ENCODE measurements around the gene HSD17B13.
"Not testable (repeated sequence)": the region's sequence is repeated elsewhere in the genome, so short reads cannot be mapped to it uniquely, and the experiment has no call there.

Gene HSD17B13

GRCh38 chr4:87353592-87353991 is 30.9 kb upstream of the HSD17B13 start:
- Histone ChIP-seq H3K36me3 (ENCODE audit: control insufficient read depth in 1 of 2, insufficient read depth in 2 of 2, low read length in 2 of 2) (peaks cover 25 to 30% of the 10 kb centered on the region in 2 donors), H3K27ac (ENCODE audit: low read depth, low read length) (no peak overlapping the region), H3K27me3 (ENCODE audit: control insufficient read depth in 1 of 2, insufficient read depth in 2 of 2, low read length in 2 of 2) (no peaks in the 10 kb centered on the region), H3K9me3 (ENCODE audit: control insufficient read depth in 1 of 2, low read length in 2 of 2) (no peaks in the 10 kb centered on the region), H3K9ac (ENCODE audit: low read depth in 1 of 2, low read length in 2 of 2) (no peak overlapping the region), H3K4me3 (ENCODE audit: low read depth in 1 of 2, low read length in 2 of 2) (no peak overlapping the region), H3K4me1 (ENCODE audit: control insufficient read depth in 1 of 2, insufficient read depth in 2 of 2, low read length in 2 of 2) (no peaks in the 10 kb centered on the region)

GRCh38 chr4:87345139-87345538 is 22.5 kb upstream of the HSD17B13 start:
- Histone ChIP-seq H3K36me3 (ENCODE audit: control insufficient read depth in 1 of 2, insufficient read depth in 2 of 2, low read length in 2 of 2) (peaks cover 15 to 38% of the 10 kb centered on the region in 2 donors), H3K27me3 (ENCODE audit: control insufficient read depth in 1 of 2, insufficient read depth in 2 of 2, low read length in 2 of 2) (no peaks in the 10 kb centered on the region), H3K4me3 (ENCODE audit: low read depth in 1 of 2, low read length in 2 of 2) (no peak overlapping the region), H3K9me3 (ENCODE audit: control insufficient read depth in 1 of 2, low read length in 2 of 2) (no peaks in the 10 kb centered on the region), H3K27ac (ENCODE audit: low read depth, low read length) (no peak overlapping the region), H3K9ac (ENCODE audit: low read depth in 1 of 2, low read length in 2 of 2) (no peak overlapping the region), H3K4me1 (ENCODE audit: control insufficient read depth in 1 of 2, insufficient read depth in 2 of 2, low read length in 2 of 2) (no peaks in the 10 kb centered on the region)

- Histone ChIP-seq H3K4me3 (ENCODE audit: low read depth in 1 of 2, low read length in 2 of 2) (no peak overlapping the region), H3K9me3 (ENCODE audit: control insufficient read depth in 1 of 2, low read length in 2 of 2) (no peaks in the 10 kb centered on the region), H3K27me3 (ENCODE audit: control insufficient read depth in 1 of 2, insufficient read depth in 2 of 2, low read length in 2 of 2) (no peaks in the 10 kb centered on the region), H3K27ac (ENCODE audit: low read depth, low read length) (no peak overlapping the region), H3K4me1 (ENCODE audit: control insufficient read depth in 1 of 2, insufficient read depth in 2 of 2, low read length in 2 of 2) (no peaks in the 10 kb centered on the region), H3K9ac (ENCODE audit: low read depth in 1 of 2, low read length in 2 of 2) (no peak overlapping the region), H3K36me3 (ENCODE audit: control insufficient read depth in 1 of 2, insufficient read depth in 2 of 2, low read length in 2 of 2) (peaks cover 23 to 60% of the 10 kb centered on the region in 2 donors)
These were observed 20.2 kb upstream of the HSD17B13 start for GRCh38 chr4:87342872-87343271.

GRCh38 chr4:87341954-87342635 is 19.4 kb upstream of the HSD17B13 start:
- not testable (repeated sequence) for H3K4me3 ChIP-seq (ENCODE audit: low read depth in 1 of 2, low read length in 2 of 2); H3K27ac ChIP-seq (ENCODE audit: low read depth, low read length); H3K4me1 ChIP-seq (ENCODE audit: control insufficient read depth in 1 of 2, insufficient read depth in 2 of 2, low read length in 2 of 2); H3K27me3 ChIP-seq (ENCODE audit: control insufficient read depth in 1 of 2, insufficient read depth in 2 of 2, low read length in 2 of 2); H3K9me3 ChIP-seq (ENCODE audit: control insufficient read depth in 1 of 2, low read length in 2 of 2); H3K9ac ChIP-seq (ENCODE audit: low read depth in 1 of 2, low read length in 2 of 2)
- H3K36me3 ChIP-seq (ENCODE audit: control insufficient read depth in 1 of 2, insufficient read depth in 2 of 2, low read length in 2 of 2), result peaks cover 23 to 64% of the 10 kb centered on the region in 2 donors

- no peak overlapping the region for H3K4me3 ChIP-seq (ENCODE audit: low read depth in 1 of 2, low read length in 2 of 2)
- H3K9me3 ChIP-seq (ENCODE audit: control insufficient read depth in 1 of 2, low read length in 2 of 2), result no peaks in the 10 kb centered on the region
- peaks cover 25 to 72% of the 10 kb centered on the region in 2 donors for H3K36me3 ChIP-seq (ENCODE audit: control insufficient read depth in 1 of 2, insufficient read depth in 2 of 2, low read length in 2 of 2)
- H3K27ac ChIP-seq (ENCODE audit: low read depth, low read length), result no peak overlapping the region
- no peaks in the 10 kb centered on the region for H3K4me1 ChIP-seq (ENCODE audit: control insufficient read depth in 1 of 2, insufficient read depth in 2 of 2, low read length in 2 of 2)
- H3K9ac ChIP-seq (ENCODE audit: low read depth in 1 of 2, low read length in 2 of 2), result no peak overlapping the region
- H3K27me3 ChIP-seq (ENCODE audit: control insufficient read depth in 1 of 2, insufficient read depth in 2 of 2, low read length in 2 of 2), result no peaks in the 10 kb centered on the region
These were observed 16.8 kb upstream of the HSD17B13 start for GRCh38 chr4:87339440-87339839.

GRCh38 chr4:87337361-87337760 is 14.7 kb upstream of the HSD17B13 start:
- peaks cover 26 to 66% of the 10 kb centered on the region in 2 donors for H3K36me3 ChIP-seq (ENCODE audit: control insufficient read depth in 1 of 2, insufficient read depth in 2 of 2, low read length in 2 of 2)
- H3K27me3 ChIP-seq (ENCODE audit: control insufficient read depth in 1 of 2, insufficient read depth in 2 of 2, low read length in 2 of 2), result no peaks in the 10 kb centered on the region
- no peak overlapping the region for H3K9ac ChIP-seq (ENCODE audit: low read depth in 1 of 2, low read length in 2 of 2)
- peaks cover 0 to 6% of the 10 kb centered on the region in 2 donors for H3K9me3 ChIP-seq (ENCODE audit: control insufficient read depth in 1 of 2, low read length in 2 of 2)
- no peaks in the 10 kb centered on the region for H3K4me1 ChIP-seq (ENCODE audit: control insufficient read depth in 1 of 2, insufficient read depth in 2 of 2, low read length in 2 of 2)
- no peak overlapping the region for H3K27ac ChIP-seq (ENCODE audit: low read depth, low read length)
- no peak overlapping the region for H3K4me3 ChIP-seq (ENCODE audit: low read depth in 1 of 2, low read length in 2 of 2)

- Histone ChIP-seq H3K27me3 (ENCODE audit: control insufficient read depth in 1 of 2, insufficient read depth in 2 of 2, low read length in 2 of 2) (no peaks in the 10 kb centered on the region), H3K4me1 (ENCODE audit: control insufficient read depth in 1 of 2, insufficient read depth in 2 of 2, low read length in 2 of 2) (no peaks in the 10 kb centered on the region), H3K27ac (ENCODE audit: low read depth, low read length) (no peak overlapping the region), H3K9ac (ENCODE audit: low read depth in 1 of 2, low read length in 2 of 2) (no peak overlapping the region), H3K36me3 (ENCODE audit: control insufficient read depth in 1 of 2, insufficient read depth in 2 of 2, low read length in 2 of 2) (peaks cover 9 to 33% of the 10 kb centered on the region in 2 donors), H3K4me3 (ENCODE audit: low read depth in 1 of 2, low read length in 2 of 2) (no peak overlapping the region), H3K9me3 (ENCODE audit: control insufficient read depth in 1 of 2, low read length in 2 of 2) (peaks cover 0 to 6% of the 10 kb centered on the region in 2 donors)
These were observed 10.6 kb upstream of the HSD17B13 start for GRCh38 chr4:87333267-87333666.

GRCh38 chr4:87330761-87331160 is 8.1 kb upstream of the HSD17B13 start:
- Histone ChIP-seq H3K9me3 (ENCODE audit: control insufficient read depth in 1 of 2, low read length in 2 of 2) (peaks cover 0 to 6% of the 10 kb centered on the region in 2 donors), H3K36me3 (ENCODE audit: control insufficient read depth in 1 of 2, insufficient read depth in 2 of 2, low read length in 2 of 2) (peaks cover 4 to 13% of the 10 kb centered on the region in 2 donors)

GRCh38 chr4:87327136-87327535 is 4.5 kb upstream of the HSD17B13 start:
- no peaks in the 10 kb centered on the region for H3K4me1 ChIP-seq (ENCODE audit: control insufficient read depth in 1 of 2, insufficient read depth in 2 of 2, low read length in 2 of 2)
- no peaks in the 10 kb centered on the region for H3K9me3 ChIP-seq (ENCODE audit: control insufficient read depth in 1 of 2, low read length in 2 of 2)
- H3K9ac ChIP-seq (ENCODE audit: low read depth in 1 of 2, low read length in 2 of 2), result no peak overlapping the region
- H3K27ac ChIP-seq (ENCODE audit: low read depth, low read length), result no peak overlapping the region
- no peaks in the 10 kb centered on the region for H3K27me3 ChIP-seq (ENCODE audit: control insufficient read depth in 1 of 2, insufficient read depth in 2 of 2, low read length in 2 of 2)
- no peaks in the 10 kb centered on the region for H3K36me3 ChIP-seq (ENCODE audit: control insufficient read depth in 1 of 2, insufficient read depth in 2 of 2, low read length in 2 of 2)
- no peak overlapping the region for H3K4me3 ChIP-seq (ENCODE audit: low read depth in 1 of 2, low read length in 2 of 2)

More at GRCh38 chr4:87330761-87331160, 8.1 kb upstream of the HSD17B13 start:
- Histone ChIP-seq H3K27ac (ENCODE audit: low read depth, low read length) (no peak overlapping the region), H3K4me3 (ENCODE audit: low read depth in 1 of 2, low read length in 2 of 2) (no peak overlapping the region), H3K27me3 (ENCODE audit: control insufficient read depth in 1 of 2, insufficient read depth in 2 of 2, low read length in 2 of 2) (no peaks in the 10 kb centered on the region), H3K4me1 (ENCODE audit: control insufficient read depth in 1 of 2, insufficient read depth in 2 of 2, low read length in 2 of 2) (no peaks in the 10 kb centered on the region), H3K9ac (ENCODE audit: low read depth in 1 of 2, low read length in 2 of 2) (no peak overlapping the region)

- H3K36me3 ChIP-seq (ENCODE audit: control insufficient read depth in 1 of 2, insufficient read depth in 2 of 2, low read length in 2 of 2), result no peaks in the 10 kb centered on the region
- no peaks in the 10 kb centered on the region for H3K27me3 ChIP-seq (ENCODE audit: control insufficient read depth in 1 of 2, insufficient read depth in 2 of 2, low read length in 2 of 2)
- no peak overlapping the region for H3K4me3 ChIP-seq (ENCODE audit: low read depth in 1 of 2, low read length in 2 of 2)
- H3K9ac ChIP-seq (ENCODE audit: low read depth in 1 of 2, low read length in 2 of 2), result no peak overlapping the region
- H3K27ac ChIP-seq (ENCODE audit: low read depth, low read length), result no peak overlapping the region
- H3K4me1 ChIP-seq (ENCODE audit: control insufficient read depth in 1 of 2, insufficient read depth in 2 of 2, low read length in 2 of 2), result no peaks in the 10 kb centered on the region
- H3K9me3 ChIP-seq (ENCODE audit: control insufficient read depth in 1 of 2, low read length in 2 of 2), result no peaks in the 10 kb centered on the region
These were observed 3.8 kb upstream of the HSD17B13 start for GRCh38 chr4:87326460-87326859.
